Cardiac muscle cell (in vitro differentiated cells and primary cell): ENCODE data around the gene GEMIN5. TPM values are rescaled to one million over a fixed set of nuclear protein-coding genes. Genes with fewer than 3 reads are reported as not detected.

Source experiments
- DNase-seq, 2 donors: peaks; one replicate each; pipeline versions ENCODE4 v3.0.0 to v3.0.0-alpha.2; 2010 to 2017; ENCODE audit warnings: low read depth in 1 of 2, low spot score in 1 of 2
- H3K27ac ChIP-seq: fragments of 200-600 bp; sonication (generic); 2 replicates; pipeline ENCODE4 v1.5.1; 2016
- H3K27me3 ChIP-seq: fragments of 200-600 bp; sonication (generic); 2 replicates; pipeline ENCODE4 v1.6.0; 2016; ENCODE audit warnings: control low read depth
- H3K36me3 ChIP-seq: fragments of 200-600 bp; sonication (generic); 2 replicates; pipeline ENCODE4 v1.5.1; 2016; ENCODE audit warnings: control low read depth
- H3K4me1 ChIP-seq: fragments of 200-600 bp; sonication (generic); 2 replicates; pipeline ENCODE4 v1.8.1; 2017; ENCODE audit warnings: low read depth, mild to moderate bottlenecking, mixed run types
- H3K4me3 ChIP-seq: fragments of 200-600 bp; sonication (generic); 2 replicates; pipeline ENCODE4 v1.5.1; 2016; ENCODE audit warnings: mild to moderate bottlenecking
- H3K9me3 ChIP-seq: fragments of 200-600 bp; sonication (generic); 2 replicates; pipeline ENCODE4 v1.5.1; 2017; ENCODE audit warnings: low read depth, mild to moderate bottlenecking, control low read depth
- CTCF ChIP-seq: IDR thresholded peaks from 2 replicates; pipeline ENCODE4 v1.5.1; 2012; ENCODE audit warnings: low read depth, mild to moderate bottlenecking, low read length
- polyA plus RNA-seq: library from polyadenylated mRNA; unstranded; fragments of >200 nt; fragmentation: Nextera tagmentation; extraction: Ambion mirVana; gene quantifications from 2 replicates; pipeline ENCODE4 v1.2.1, GENCODE V29; 2016
- total RNA-seq: library from RNA; depleted of rRNA; stranded (reverse); fragments of >200 nt; gene quantifications from 2 replicates; pipeline ENCODE4 v1.2.3, GENCODE V29; 2016

GEMIN5 gene
- total and polyA plus RNA-seq, 2 experiments from 2014 or later, result 10.8 to 17.4 TPM

DNA sequence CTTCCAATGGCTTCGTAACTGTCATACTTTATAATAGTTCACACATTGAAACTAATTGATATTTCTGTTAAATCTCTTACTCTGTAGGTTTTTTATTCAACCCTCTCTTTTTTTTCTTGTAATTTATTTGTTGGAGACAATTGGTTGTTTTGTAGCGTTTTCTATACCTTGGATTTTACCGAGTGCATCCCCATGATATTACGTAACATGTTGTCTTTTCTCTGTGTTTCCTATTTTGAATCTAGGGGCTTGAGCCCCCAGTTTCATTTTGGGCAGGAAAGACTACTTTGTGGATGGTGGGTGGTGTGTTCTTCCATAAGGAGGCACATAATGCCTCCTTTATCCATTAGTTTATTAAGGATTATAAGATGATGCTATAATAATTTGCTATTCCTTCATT is 10.3 kb upstream of the GEMIN5 start:
- no peak for DNase-seq
- Histone ChIP-seq H3K4me1 (no peaks in the 10 kb centered on the region), H3K4me3 (no peak overlapping the region), H3K9me3 (no peaks in the 10 kb centered on the region), H3K36me3 (no peaks in the 10 kb centered on the region), H3K27me3 (no peaks in the 10 kb centered on the region), H3K27ac (no peak overlapping the region)
- no peak for TF ChIP-seq CTCF

DNA sequence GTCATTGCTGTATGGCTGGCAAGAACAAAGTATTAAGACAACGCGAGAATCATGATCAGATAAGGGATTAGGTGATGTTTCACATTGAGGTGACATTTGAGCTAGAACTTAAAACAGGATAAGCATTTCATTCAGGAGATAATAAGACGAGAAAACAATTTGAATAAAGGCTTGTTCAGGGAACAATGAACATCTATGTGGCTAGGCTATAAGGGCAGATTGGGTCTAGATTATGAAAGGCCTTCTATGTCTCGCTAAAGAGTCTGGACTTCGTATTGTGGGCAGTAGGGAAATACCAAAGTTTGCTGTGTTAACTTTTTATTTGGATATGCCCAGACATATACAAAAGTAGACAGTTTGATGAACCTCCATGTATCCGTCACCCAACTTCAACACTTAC is 9.8 kb upstream of the GEMIN5 start:
- Histone ChIP-seq H3K4me3 (no peak overlapping the region), H3K36me3 (no peaks in the 10 kb centered on the region), H3K27me3 (no peaks in the 10 kb centered on the region), H3K4me1 (no peaks in the 10 kb centered on the region), H3K9me3 (no peaks in the 10 kb centered on the region), H3K27ac (no peak overlapping the region)
- no peak for TF ChIP-seq CTCF
- DNase-seq, result no peak

DNA sequence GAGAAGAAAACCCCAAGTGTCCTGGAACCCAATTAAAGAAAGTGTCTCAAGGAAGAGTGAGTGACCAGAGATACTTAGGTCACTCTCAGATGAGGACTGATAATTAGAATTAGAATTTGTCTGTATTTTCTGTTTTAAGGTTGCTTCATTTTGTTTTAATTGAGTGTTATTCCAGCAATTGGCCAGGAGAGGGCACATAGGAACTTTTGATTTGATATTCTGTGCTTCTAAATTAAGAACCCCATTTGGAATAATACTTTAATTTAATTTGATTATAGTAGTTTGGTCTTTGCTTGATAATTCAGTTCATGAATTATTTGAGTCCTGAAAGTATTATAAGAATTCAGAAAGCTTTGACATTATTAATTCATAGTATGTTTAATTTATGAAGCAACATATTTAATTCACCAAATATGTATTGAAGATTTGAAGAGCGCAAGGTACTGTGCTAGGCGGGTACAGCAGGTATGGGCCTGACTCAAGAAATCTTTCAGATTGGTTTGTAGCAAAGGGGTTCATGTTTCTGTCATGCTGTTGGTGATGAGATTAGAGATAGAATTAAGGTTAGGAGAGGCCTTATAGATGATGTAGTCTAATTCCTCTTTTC is 7.8 kb upstream of the GEMIN5 start:
- Histone ChIP-seq H3K9me3 (no peaks in the 10 kb centered on the region), H3K4me1 (peaks cover 6% of the 10 kb centered on the region), H3K27ac (no peak overlapping the region), H3K36me3 (no peaks in the 10 kb centered on the region), H3K27me3 (no peaks in the 10 kb centered on the region), H3K4me3 (no peak overlapping the region)
- DNase-seq, result peak; percentile 10 to 38
- TF ChIP-seq CTCF, result peak; percentile 62

DNA sequence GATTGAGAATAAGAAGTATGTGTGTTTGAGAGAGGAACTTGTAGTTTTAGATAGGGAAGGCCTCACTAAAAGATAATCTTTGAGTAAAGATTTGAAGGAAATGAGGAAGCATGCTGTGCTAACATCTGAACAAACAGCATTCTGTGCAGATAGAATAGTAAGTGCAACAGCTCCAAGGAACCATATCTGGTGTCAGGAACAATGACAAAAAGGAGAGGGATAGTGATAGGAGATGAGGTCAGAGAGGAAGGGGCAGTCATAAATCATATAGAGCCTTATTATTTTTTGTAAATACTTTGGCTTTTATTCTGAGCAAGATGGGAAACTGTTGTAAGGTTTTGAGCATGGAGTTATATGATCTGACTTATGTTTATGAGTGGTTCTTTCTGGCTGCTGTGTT is 6.7 kb upstream of the GEMIN5 start:
- H3K9me3 ChIP-seq, result no peaks in the 10 kb centered on the region

GRCh38 chr5:154943527-154943926 is 5.5 kb upstream of the GEMIN5 start:
- H3K36me3 ChIP-seq, result no peaks in the 10 kb centered on the region
- H3K4me3 ChIP-seq, result no peak overlapping the region
- H3K27ac ChIP-seq, result no peak overlapping the region
- H3K9me3 ChIP-seq, result no peaks in the 10 kb centered on the region
- DNase-seq, result no peak
- no peaks in the 10 kb centered on the region for H3K27me3 ChIP-seq
- no peak for TF ChIP-seq CTCF
- peaks cover 6% of the 10 kb centered on the region for H3K4me1 ChIP-seq

More for the DNA sequence above, 6.7 kb upstream of the GEMIN5 start:
- DNase-seq, result no peak
- peaks cover 6% of the 10 kb centered on the region for H3K4me1 ChIP-seq
- H3K4me3 ChIP-seq, result no peak overlapping the region
- H3K27ac ChIP-seq, result no peak overlapping the region
- no peaks in the 10 kb centered on the region for H3K36me3 ChIP-seq
- TF ChIP-seq CTCF, result no peak
- no peaks in the 10 kb centered on the region for H3K27me3 ChIP-seq
